Mesothelial cell of epicardium (in vitro differentiated cells): Measurements from ENCODE around the gene NEK11. TPM values are rescaled to one million over a fixed set of nuclear protein-coding genes. Genes with fewer than 3 reads are reported as not detected.

ENCODE experiments used
- DNase-seq, 2 experiments: peaks; one replicate each; pipeline ENCODE4 v3.0.0; 2021; ENCODE audit warnings: low spot score in 2 of 2; ENCODE audit not compliant: unreplicated experiment in 2 of 2
- H3K27ac Mint-ChIP-seq: 2 replicates; pipeline ENCODE4 v1.8.0; 2021; ENCODE audit warnings: mixed read lengths
- H3K27me3 Mint-ChIP-seq: 2 replicates; pipeline ENCODE4 v1.8.0; 2021; ENCODE audit warnings: low read depth, mixed read lengths
- H3K36me3 Mint-ChIP-seq: 2 replicates; pipeline ENCODE4 v1.8.0; 2021; ENCODE audit warnings: mixed read lengths
- H3K4me1 Mint-ChIP-seq: 2 replicates; pipeline ENCODE4 v1.8.0; 2021; ENCODE audit warnings: mixed read lengths
- H3K4me3 Mint-ChIP-seq: 2 replicates; pipeline ENCODE4 v1.8.0; 2021; ENCODE audit warnings: mild to moderate bottlenecking, moderate library complexity, mixed read lengths
- H3K9me3 Mint-ChIP-seq: 2 replicates; pipeline ENCODE4 v1.8.0; 2021; ENCODE audit warnings: mixed read lengths
- CTCF ChIP-seq: fragments of 200-600 bp; sonication (generic); IDR thresholded peaks from one replicate; pipeline ENCODE4 v1.5.0; 2021; ENCODE audit warnings: antibody characterized with exemption; ENCODE audit not compliant: unreplicated experiment
- total RNA-seq: library from RNA; stranded (reverse); gene quantifications from 3 replicates; pipeline ENCODE4 v1.2.1, GENCODE V29; 2021

Gene NEK11
- total RNA-seq, 1 donor from 2014 or later, result 11.3 TPM

- DNase-seq, result no peak
- H3K27ac Mint-ChIP-seq, result no peak overlapping the region
- no peak for TF ChIP-seq CTCF
- H3K36me3 Mint-ChIP-seq, result no peaks in the 10 kb centered on the region
- no peaks in the 10 kb centered on the region for H3K27me3 Mint-ChIP-seq
- H3K4me3 Mint-ChIP-seq, result no peak overlapping the region
- no peaks in the 10 kb centered on the region for H3K4me1 Mint-ChIP-seq
- no peaks in the 10 kb centered on the region for H3K9me3 Mint-ChIP-seq
Observed at GRCh38 chr3:131169331-131169730, 142.7 kb downstream of the NEK11 start.

- Mint-ChIP-seq H3K9me3 (no peaks in the 10 kb centered on the region), H3K36me3 (no peaks in the 10 kb centered on the region), H3K4me1 (no peaks in the 10 kb centered on the region), H3K4me3 (no peak overlapping the region), H3K27me3 (no peaks in the 10 kb centered on the region), H3K27ac (no peak overlapping the region)
- no peak for DNase-seq
- TF ChIP-seq CTCF, result no peak
Observed at GRCh38 chr3:131172502-131173200, 146.0 kb downstream of the NEK11 start.

GRCh38 chr3:131174752-131175151 is 148.1 kb downstream of the NEK11 start:
- no peaks in the 10 kb centered on the region for H3K27me3 Mint-ChIP-seq

GRCh38 chr3:131178710-131179375 is 152.2 kb downstream of the NEK11 start:
- Mint-ChIP-seq H3K9me3 (peaks cover 13% of the 10 kb centered on the region), H3K27me3 (no peaks in the 10 kb centered on the region), H3K36me3 (no peaks in the 10 kb centered on the region), H3K4me1 (no peaks in the 10 kb centered on the region), H3K4me3 (no peak overlapping the region), H3K27ac (no peak overlapping the region)
- no peak for DNase-seq
- TF ChIP-seq CTCF, result no peak

More at GRCh38 chr3:131174752-131175151, 148.1 kb downstream of the NEK11 start:
- Mint-ChIP-seq H3K36me3 (no peaks in the 10 kb centered on the region), H3K9me3 (no peaks in the 10 kb centered on the region), H3K27ac (no peak overlapping the region), H3K4me3 (no peak overlapping the region), H3K4me1 (no peaks in the 10 kb centered on the region)
- no peak for DNase-seq
- TF ChIP-seq CTCF, result no peak

GRCh38 chr3:131192701-131193100 is 166.0 kb downstream of the NEK11 start:
- Mint-ChIP-seq H3K27ac (no peak overlapping the region), H3K27me3 (no peaks in the 10 kb centered on the region), H3K36me3 (no peaks in the 10 kb centered on the region), H3K9me3 (no peaks in the 10 kb centered on the region), H3K4me1 (no peaks in the 10 kb centered on the region), H3K4me3 (no peak overlapping the region)
- DNase-seq, result no peak
- TF ChIP-seq CTCF, result no peak
